Measurements from ENCODE around the gene CBARP.

CBARP gene

DNA sequence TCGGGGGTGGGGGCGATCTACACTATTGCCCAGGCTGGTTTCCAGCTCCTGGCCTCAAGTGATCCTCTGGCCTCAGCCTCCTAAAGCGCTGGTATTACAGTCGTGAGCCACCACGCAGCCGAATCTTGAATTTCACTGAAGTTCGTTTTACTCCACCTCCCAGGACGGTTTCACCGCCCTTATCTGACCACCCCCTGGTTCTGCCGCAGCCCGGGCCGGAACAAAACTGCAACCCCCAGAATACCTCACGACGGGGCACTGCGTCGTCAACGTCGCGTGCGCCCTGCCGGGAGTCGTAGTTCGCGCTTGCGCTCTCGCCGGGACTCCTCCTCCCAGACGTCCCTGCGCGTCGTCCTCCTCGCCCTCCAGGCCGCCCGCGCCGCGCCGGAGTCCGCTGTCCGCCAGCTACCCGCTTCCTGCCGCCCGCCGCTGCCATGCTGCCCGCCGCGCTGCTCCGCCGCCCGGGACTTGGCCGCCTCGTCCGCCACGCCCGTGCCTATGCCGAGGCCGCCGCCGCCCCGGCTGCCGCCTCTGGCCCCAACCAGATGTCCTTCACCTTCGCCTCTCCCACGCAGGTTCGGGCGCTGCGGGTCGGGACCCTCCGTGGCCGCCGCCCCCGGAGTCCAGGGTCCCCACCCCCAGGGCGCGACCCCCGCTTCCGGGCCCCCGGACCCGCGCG lies 3.8 kb upstream of the CBARP start, which contains the start of gene ATP5F1D:
ATP5F1D (plus strand) TSS at position 335 of the 679 bp plus-strand sequence; CDS start at position 435, 100 bp downstream.
- in situ Hi-C loops (cut with MboI; ENCODE audit: low sequenced_read_pairs): loop anchor here (10.0 kb wide), 1 partner anchor 317 kb away; the partner anchor contains the start of gene ARID3A

DNA sequence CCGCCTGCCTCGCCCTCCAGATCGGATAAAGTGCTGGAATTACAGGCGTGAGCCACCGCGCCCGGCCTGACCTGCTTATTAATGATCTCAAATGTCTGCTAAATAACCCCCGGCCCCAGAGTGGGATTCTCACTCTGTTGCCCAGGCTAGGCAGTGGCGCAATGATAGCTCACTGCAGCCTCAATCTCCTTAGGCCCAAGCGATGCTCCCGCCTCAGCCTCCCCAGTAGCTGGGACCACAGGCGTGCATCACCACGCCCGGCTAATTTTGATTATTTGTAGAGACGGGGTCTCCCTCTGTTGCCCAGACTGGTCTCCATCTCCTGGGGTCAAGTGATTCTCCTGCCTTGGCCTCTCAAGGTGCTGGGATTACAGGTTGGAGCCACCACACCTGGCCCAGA lies 3.1 kb upstream of the CBARP start:
- in situ Hi-C loops (cut with MboI; ENCODE audit: low sequenced_read_pairs): loop anchor here (10.0 kb wide), 1 partner anchor 316 kb away; the partner anchor contains the start of gene ARID3A

DNA sequence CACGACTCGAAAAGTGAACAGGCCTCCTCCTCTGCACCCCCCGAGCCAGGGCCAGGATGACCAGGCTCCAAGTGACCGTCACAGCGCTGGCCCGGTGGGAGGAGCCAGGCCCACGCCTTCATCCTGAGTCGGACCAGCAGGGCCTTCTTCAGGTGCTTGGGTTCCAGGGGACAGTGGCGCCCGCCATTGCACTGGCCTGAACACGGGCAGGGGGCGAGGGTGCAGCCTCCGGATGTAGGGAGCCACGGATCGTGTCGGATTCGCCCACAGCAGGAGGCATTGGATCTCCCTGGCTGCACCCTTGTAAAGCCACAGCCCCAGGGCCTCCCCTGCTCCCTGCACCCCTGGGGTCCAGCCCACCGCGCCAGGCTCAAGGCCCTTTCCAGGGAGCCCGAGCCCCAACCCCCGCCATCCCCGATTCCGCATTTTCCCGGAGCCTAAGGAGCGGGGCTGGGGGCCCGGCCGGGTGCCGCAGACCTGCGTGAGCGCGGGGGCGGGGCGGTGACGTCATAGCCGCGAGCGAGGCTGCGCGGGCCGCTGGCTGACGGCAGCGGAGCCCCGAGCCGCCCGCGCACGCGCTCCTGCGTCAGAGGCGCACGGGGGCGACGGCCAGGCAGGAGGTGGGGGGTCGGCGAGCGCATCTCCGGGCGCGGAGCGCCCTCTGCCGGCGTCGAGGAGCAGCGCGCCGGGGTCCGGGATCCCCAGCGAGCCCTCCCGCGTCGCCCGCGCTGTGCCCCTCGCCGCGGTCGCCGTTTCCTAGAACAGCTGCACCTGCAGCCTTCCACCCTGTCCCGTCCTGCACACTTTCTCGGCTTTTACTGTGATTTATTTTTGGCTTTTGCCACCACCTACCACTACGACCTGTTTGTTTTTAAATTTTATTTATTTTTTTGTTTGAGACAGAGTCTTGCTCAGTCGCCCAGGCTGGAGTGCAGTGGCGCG lies 2.3 kb upstream of the CBARP start:
- in situ Hi-C loops (cut with MboI; ENCODE audit: low sequenced_read_pairs): loop anchor here (10.0 kb wide), 1 partner anchor 315 kb away; the partner anchor contains the start of gene ARID3A

DNA sequence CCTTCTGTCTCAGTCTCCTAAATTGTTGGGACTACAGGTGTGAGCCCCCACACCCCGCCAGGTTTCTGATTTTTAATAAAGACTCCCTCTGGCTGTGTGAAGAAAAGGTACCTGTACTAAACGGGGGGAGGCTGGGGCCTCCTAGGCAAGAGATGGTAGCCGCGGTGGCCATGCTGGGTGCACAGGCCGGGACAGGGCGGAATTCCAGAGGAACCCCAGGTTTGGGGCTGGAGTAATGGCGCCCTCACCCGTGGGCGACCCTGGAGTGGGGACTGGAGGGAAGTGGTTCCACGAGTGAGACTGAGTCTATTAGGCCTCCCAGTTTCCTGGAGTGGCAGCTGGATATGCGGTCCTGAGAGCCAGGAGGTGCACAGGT lies 1.6 kb upstream of the CBARP start:
- in situ Hi-C loops (cut with MboI; ENCODE audit: low sequenced_read_pairs): no loop called here

DNA sequence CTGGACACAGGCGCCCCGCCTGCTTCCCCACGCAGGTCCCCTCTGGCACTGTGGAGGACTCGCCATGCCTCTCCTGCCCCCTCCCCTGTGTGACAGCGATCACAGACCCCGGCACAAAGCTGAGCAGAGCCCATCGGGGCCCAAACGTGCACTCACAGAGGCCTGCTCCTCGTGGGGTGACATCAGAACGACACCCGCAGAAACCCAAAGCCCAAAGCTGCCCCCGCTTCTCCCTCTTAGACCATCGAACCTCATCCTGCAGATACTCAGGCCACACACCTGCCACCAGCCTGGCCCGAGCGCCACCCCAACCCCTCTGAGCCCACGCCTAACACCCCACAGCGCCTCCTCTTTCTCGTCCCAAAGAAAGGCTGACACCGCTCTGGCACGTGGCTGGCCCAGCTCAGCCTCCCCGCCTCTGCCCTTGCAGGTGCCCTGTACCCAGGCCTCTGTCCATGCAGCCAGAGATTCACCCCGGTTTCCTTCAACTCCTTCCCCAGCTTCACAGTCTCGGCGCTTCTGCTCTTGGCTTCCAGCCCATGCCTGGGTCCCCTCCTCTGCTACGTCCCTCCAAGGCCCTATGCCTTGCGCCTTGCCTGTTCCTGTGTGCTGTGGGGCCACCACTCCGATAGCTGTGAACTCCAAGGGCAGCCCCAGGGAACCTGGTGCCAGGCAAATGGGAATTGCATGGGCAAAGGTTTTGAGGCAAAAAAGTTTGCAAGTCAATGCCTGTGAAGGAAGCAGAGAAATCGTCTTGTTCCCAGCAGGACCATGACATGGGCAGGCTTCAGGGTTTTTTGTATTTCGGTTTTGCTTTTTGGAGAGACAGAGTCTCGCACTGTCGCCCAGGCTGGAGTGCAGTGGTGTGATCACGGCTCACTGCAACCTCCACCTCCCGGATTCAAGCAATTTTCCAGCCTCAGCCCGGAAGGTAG lies 831 bp upstream of the CBARP start:
- in situ Hi-C loops (cut with MboI; ENCODE audit: low sequenced_read_pairs): no loop called here

DNA sequence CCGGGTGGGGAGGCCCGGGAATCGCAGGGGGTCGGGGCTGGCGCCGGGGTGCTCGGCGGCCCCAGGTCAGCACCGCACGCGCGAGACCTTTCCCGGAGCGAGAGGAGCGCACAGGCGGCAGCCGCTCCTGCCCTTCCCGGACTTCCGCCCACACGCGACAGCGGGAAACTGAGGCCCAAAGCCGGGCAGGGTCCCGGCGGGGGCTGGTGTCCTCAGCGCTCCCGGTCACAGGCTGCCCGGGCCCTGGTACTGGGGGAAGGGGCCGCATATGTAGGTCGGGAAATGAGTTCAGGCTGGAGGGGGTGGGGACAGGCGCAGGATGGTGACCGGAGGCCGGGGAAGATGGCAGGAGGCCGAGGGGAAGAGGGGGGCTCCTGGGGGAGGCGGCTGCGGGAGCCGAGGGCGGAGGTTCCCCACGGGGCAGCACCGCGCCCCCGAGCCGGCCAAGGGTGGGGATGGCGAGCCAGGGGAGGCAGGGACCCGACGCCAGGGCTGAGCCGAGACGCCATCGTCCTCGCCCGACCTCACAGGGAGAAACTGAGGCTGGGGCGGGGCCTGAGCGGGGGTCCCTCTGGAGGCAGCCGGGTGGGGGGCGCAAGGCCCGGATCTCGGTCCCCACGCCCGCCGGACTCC lies 662 bp downstream of the CBARP start:
- in situ Hi-C loops (cut with MboI; ENCODE audit: low sequenced_read_pairs): no loop called here

DNA sequence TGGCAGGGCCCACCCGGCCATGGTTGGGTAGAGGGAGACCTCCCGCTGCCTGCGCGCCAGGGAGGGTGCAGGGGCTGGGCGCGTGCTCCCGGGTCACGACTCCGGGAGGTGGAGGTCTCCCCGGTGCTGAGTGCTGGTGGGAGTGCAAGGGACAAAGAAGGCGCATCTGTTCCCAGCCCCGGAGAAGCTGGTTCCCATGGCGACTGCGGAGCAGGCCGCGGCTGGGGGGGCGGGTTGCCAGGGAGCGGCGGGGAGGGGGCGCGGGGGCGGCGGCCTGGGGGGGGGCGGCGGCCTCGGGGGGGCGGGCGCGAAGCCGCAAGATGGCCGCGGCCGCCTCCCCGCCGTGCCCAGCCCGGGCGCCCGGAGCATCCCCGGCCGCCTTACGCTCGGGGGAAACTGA lies 1.2 kb downstream of the CBARP start:
- in situ Hi-C loops (cut with MboI; ENCODE audit: low sequenced_read_pairs): no loop called here

DNA sequence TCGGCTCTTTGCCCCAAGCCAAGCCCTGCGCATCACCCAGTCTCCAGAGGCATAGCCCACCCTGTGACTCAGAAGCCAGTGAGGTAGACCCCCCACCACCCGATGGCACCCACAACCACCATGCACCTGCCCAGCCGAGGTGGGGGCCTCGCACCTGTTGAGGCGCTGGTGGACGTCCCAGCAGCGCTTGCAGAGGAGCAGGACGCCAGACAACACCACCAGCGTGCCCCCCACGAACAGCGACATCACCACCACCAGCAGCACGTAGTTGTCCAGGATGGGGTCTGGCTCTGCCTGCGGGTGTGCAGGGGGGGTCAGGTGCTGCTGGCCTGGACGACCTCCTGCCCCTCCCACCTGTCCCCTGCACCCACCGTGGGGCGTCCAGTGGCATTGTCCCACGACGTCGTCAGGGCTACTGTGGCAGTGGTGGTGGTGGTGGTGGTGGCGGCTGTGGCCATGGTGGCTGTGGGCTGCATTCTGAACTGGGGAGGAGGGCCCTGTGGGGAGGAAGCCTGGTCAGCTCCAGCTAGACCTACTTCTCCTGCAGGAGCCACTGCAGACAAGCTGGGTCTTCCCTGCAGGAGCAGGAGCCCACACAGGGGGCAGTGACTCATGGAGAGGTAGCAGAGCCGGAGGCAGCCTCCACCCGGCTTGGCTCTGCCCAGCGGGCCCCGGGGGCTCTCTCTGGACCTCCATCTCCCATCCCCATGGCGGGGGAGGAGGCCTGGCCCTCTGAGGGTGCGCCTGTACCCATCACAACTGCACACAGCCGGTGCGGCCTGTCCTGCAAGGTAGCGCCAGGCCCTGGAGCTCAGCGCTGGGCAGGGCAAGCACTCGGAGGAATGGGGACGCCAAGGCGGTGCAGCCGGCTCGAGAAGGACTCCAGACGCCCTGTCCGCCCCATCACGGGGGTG lies 1.9 kb downstream of the CBARP start:
- in situ Hi-C loops (cut with MboI; ENCODE audit: low sequenced_read_pairs): no loop called here

DNA sequence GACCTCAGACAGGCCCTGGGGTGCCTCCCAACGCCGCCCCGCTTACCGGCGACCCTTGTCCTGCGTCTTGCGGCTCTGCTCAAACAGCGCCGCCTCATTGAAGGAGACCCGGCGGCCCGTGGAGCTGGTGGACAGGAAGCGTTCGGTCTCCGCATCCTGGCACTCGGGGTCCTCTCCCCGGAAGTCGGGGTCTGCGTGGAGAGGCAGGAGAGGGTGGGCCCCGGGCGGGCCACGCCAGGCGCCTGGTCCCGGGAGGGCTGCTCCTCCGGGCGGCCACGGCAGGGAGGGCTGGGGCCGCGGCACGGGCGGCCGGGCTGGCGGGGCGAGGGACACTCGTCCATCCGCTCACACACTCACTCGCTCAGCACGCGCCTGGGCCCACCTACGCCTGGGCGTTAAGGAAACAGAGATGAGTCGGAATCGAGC lies 2.8 kb downstream of the CBARP start:
- in situ Hi-C loops (cut with MboI; ENCODE audit: low sequenced_read_pairs): no loop called here

DNA sequence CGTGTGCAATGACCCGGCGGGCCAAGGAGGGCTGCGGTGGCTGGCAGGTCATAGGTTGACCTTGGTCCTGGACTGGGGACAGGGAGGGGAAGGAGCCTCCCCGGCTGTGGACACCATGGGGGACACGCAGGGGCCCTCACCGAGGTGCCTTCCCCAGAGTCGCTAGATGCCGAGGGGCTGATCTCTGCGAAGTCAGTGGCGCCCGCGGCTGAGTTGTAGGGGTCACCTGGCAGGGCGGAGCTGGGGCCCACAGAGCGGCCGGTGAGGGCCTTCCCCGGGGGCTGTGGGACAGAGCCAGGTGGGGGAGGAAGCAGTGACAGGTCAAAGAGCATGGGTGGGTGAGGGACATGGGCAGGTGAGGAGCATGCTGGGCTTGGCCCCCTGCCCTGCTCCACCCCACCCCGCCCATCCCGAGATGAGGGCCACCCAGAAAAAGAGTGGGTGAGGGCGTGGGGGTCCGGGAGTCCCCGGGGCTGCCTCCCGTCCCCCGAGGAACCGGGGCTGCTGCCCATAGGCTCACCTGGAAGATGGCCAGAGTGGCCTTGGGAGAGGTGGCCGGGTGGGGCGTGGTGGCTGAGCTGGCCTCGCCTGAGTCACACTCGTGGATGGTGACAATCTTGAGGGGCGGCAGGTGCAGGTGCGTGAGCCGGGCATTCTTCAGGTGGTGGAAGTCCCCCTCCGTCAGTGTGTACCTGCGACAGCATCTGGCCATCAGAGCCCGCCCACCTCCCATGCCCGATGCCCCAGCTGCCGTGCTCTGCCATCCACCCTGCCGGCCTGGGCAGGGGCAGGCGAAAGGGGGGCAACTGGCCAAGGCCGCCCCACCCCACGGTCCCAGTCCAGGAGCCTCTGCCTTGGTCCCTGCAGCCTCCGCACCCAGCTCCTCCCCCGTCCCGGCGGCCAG lies 3.5 kb downstream of the CBARP start:
- in situ Hi-C loops (cut with MboI; ENCODE audit: low sequenced_read_pairs): no loop called here

DNA sequence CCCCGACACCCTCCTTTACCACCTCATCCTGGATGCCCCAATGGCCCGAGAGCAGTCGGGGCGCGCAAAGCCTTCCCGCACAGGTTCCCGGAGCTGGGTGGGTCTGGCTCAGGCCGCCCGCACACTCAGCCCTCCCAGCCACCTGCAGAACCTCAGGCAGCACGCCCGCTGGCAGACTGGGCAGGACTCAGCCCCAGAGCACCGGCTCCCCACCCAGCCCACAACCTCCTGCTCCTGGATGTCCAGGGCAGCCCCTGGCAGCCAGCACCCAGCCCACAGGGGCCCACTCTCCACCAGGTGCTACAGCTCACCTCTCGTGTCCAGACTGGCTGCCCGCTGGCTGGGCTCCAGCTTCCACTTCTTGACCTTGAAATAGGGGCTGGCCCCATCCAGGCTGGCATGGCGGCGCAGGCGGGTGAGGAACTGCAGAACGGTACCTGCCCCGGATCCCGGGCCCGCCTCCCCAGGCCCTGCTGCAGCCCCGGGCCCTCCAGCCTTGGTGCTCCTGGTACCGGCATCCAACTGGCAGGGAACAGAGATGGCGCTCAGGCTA lies 4.6 kb downstream of the CBARP start:
- in situ Hi-C loops (cut with MboI; ENCODE audit: low sequenced_read_pairs): no loop called here

DNA sequence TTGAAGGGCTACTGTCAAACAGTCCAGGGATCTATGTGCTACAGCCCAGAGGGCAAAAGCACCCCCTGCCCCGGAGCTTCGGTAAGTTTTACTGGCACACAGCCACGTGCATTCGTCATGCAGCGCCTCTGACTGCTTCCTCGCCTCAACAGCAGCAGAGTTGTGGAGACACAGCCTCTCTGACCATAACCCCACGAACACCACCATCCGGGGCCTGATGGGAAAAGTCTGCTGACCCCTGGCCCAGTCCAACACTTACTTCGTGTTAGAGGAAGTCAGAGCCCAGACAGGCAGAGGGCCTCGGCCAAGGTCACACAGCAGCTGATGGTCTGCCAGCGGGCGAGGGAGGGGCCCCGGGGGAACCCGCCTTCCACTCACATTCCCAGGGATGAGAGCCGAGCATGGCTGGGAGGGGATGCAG lies 5.1 kb downstream of the CBARP start:
- in situ Hi-C loops (cut with MboI; ENCODE audit: low sequenced_read_pairs): no loop called here

DNA sequence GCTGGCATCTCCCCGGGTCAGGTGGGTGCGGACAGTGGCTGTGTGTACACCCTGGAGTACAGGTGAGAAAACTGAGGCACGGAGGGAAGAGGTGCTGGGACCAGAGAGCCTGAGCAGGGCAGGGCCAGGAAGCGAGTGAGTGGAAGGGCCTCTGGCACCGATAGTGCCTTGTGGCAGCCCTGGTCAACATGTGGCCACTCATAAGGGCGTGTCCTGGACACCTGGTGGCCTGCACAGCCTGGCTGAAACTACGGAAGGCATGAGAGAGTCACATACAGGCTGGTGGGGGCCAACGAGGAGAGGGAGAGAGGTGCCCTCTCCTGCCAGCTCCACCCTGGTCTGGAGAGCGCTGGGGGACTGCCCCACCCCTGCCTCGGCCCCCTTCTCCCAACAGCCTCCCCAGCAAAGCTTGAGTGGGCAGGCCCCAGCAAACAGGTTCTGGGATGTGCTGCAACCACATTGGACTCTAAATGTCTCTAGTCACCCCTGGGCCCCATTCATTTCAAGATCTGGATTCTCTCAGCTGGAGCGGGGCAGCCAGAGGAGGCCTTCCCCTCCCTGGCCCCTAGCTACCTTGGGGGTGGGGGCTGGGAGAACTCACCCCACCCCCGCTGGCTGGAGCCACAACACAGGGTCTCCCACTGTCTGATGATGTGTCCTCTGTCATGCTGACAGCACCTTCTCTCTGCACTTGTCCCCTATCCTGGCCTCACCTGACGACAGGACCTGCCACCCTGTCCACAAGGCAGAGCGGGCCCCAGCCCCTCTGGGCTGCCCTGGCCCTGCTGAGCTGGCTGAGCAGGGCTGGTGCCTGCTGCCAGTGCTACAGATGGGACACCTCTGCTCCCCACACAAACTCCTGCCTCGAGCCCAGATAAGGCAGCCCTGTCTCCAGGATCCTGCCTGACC lies 5.8 kb downstream of the CBARP start:
- in situ Hi-C loops (cut with MboI; ENCODE audit: low sequenced_read_pairs): no loop called here

DNA sequence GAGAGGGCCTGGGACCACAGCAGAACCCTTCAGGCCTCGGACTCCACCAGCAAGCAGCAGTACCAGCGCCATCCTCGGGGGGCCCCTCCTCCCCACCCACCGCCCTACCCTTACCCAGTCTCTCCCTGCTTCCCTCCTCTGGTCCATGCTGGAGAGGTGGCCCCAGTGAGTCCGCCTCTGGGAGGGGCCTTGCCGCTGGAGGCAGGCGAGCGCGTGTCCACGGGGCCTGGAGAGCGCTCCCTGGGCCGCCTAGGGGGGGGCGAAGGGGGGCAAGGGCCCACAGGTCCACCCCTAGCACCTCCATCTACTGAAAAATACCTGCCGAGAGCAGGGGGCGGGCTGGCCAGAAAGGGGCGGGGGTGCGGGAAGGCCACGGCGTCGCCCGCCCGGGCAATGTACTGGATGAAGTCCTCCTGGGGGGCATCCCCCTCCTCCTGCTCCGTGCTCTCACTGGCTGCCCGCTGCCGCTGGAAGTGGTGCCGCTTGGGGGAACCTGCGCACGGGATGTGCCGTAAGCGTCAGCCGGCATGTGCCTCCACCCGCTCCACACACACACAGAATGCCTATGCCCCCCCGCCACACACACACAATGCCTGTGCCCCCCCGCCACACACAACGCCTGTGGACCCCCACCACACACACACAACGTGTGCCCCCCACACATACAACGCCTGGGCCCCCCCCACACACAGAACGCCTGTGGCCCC lies 6.9 kb downstream of the CBARP start:
- in situ Hi-C loops (cut with MboI; ENCODE audit: low sequenced_read_pairs): no loop called here

DNA sequence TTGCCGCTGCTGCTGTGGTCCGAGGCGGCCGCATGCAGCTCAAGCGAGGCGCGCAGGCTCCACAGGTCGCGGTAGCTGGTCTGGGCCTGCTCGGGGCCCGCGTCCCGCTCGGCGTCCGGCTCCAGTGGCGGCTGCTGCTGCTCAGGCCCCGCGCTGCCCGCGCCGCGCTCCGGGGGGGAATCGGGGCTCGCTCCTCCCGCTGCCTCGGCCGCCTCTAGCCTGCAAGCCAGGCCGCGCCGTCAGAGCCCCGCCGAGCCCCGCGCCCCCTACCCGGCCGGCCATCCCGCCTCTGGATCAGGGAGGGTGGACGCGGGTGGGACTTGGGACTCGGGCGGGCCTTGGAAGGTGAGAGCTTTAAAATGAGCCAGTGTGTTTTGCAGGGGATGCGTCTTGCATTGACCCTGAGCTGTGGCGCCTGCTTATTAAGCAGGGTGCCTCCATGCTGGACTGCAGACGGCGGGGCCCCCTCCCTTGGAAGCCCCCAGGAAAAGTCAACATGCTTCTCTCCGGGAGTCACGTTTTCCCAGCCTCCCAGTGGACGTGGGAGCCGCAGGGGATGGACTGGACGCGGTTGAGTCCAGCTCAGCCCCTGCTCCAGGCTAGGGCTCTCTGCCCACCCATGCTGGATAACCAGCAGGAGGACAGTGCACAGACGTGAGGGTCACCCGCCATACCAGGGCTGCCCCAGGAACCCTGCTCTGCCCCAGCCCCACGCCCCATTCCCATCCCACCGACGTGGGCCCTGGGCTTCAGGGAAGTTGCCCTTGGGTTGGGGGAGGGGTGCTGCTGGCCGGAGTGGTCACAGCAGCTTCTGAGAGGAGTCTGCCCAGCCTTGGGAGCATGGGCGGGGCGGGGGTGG lies 7.7 kb downstream of the CBARP start:
- in situ Hi-C loops (cut with MboI; ENCODE audit: low sequenced_read_pairs): no loop called here

All from HL-60/S4 (cell line).